ENCODE data around the gene DPM2.

Gene DPM2

GRCh38 chr9:127937388-127938297 lies at the start of gene DPM2:
Gene DPM2, minus strand, starts transcription at chr9:127937854. Its CDS starts 34 bp downstream, at chr9:127937820.
- no peak for TF ChIP-seq CTCF (conservative IDR thresholded peaks at IDR 0.05)
- H3K27ac ChIP-seq, result peak within 1 kb of the TSS; percentile 78

- TF ChIP-seq CTCF (conservative IDR thresholded peaks at IDR 0.05), result no peak
- H3K27ac ChIP-seq, result peak overlapping the region; percentile 52
Observed at GRCh38 chr9:127987103-127987614, 49.5 kb upstream of the DPM2 start.

GRCh38 chr9:127985011-127985410 lies 47.4 kb upstream of the DPM2 start:
- no peak overlapping the region for H3K27ac ChIP-seq
- no peak for TF ChIP-seq CTCF (conservative IDR thresholded peaks at IDR 0.05)

- H3K27ac ChIP-seq, result no peak overlapping the region
- TF ChIP-seq CTCF (conservative IDR thresholded peaks at IDR 0.05), result no peak
Observed at GRCh38 chr9:127983847-127984289, 46.2 kb upstream of the DPM2 start.

- TF ChIP-seq CTCF (conservative IDR thresholded peaks at IDR 0.05), result no peak
- H3K27ac ChIP-seq, result peak overlapping the region; percentile 100; the same call in 1 of the 2 replicates
Observed at GRCh38 chr9:127982912-127983311, 45.3 kb upstream of the DPM2 start.

GRCh38 chr9:127981559-127982121 lies 44.0 kb upstream of the DPM2 start:
- no peak for TF ChIP-seq CTCF (conservative IDR thresholded peaks at IDR 0.05)
- H3K27ac ChIP-seq, result peak overlapping the region; percentile 100
